ENCODE results near the gene FGF6. TPM values are rescaled to one million over a fixed set of nuclear protein-coding genes. Genes with fewer than 3 reads are reported as not detected.
A peak's percentile ranks its signal among the peaks of the same experiment; 100 is the strongest.

Gene FGF6
- total and polyA plus RNA-seq, 9 of the 15 experiments (the other 6 are each of a cell fraction or from before 2014, with no cell fraction given) = 0.14 TPM; not detected in 8

- TF ChIP-seq ZC3H11A (IDR thresholded peaks at IDR 0.05; ENCODE audit: low read depth, low read length) (no peak), ZFP91 (CRISPR knock-in tag; IDR thresholded peaks at IDR 0.05) (no peak), ZNF830 (CRISPR knock-in tag; IDR thresholded peaks at IDR 0.05) (no peak), ZC3H4 (CRISPR knock-in tag; IDR thresholded peaks at IDR 0.05; ENCODE audit: borderline replicate concordance) (no peak), THAP12 (CRISPR knock-in tag; IDR thresholded peaks at IDR 0.05) (no peak), CTCF (IDR thresholded peaks at IDR 0.05 in 2 of 3, conservative IDR thresholded peaks at IDR 0.05 in 1 of 3; ENCODE audit: insufficient read depth in 2 of 3, low read depth in 1 of 3, low read length in 3 of 3) (no peak), CUX1 (CRISPR knock-in tag; IDR thresholded peaks at IDR 0.05) (no peak), TAF1 (IDR thresholded peaks at IDR 0.05; ENCODE audit: control insufficient read depth, extremely low read depth, insufficient read depth, low read length, severe bottlenecking) (no peak), CREBBP (IDR thresholded peaks at IDR 0.05; ENCODE audit: low read depth, low read length) (no peak), PKNOX1 (IDR thresholded peaks at IDR 0.05) (no peak), BACH1 (tag; IDR thresholded peaks at IDR 0.05) (no peak), ZNF134 (CRISPR knock-in tag; conservative IDR thresholded peaks at IDR 0.05) (no peak), RB1 (IDR thresholded peaks at IDR 0.05; ENCODE audit: low read depth) (no peak), MTA1 (IDR thresholded peaks at IDR 0.05; ENCODE audit: borderline replicate concordance) (peak; percentile 71; the same call in 1 of the 2 replicates)
Measured at GRCh38 chr12:4388662-4389061, 57.0 kb downstream of the FGF6 start (continued).
